HepG2 (cell line): Measurements from ENCODE around the gene CDC6. TPM values are rescaled to one million over a fixed set of nuclear protein-coding genes. Genes with fewer than 3 reads are reported as not detected.

Experiments
- ARNT ChIP-seq: fragments of 450-650 bp; IDR thresholded peaks from 2 replicates; pipeline ENCODE4 v1.6.1; 2017
- ETV5 ChIP-seq: IDR thresholded peaks from 2 replicates; pipeline ENCODE4 v1.6.1; 2018; ENCODE audit warnings: missing biosample characterization, missing genetic modification reagents, inconsistent platforms, borderline replicate concordance
- MBD4 ChIP-seq: IDR thresholded peaks from 2 replicates; pipeline ENCODE4 v1.6.1; 2012; ENCODE audit warnings: low read length, inconsistent platforms, borderline replicate concordance
- MIER3 ChIP-seq: IDR thresholded peaks from 2 replicates; pipeline ENCODE4 v1.6.1; 2016; ENCODE audit warnings: missing compliant biosample characterization, borderline replicate concordance
- MXI1 ChIP-seq: IDR thresholded peaks from 3 replicates; pipeline ENCODE4 v1.6.1; 2012; ENCODE audit warnings: low read depth, low read length, inconsistent platforms, borderline replicate concordance
- PHF5A ChIP-seq: IDR thresholded peaks from one replicate; pipeline ENCODE4 v1.6.1; 2018; ENCODE audit warnings: low read depth, missing genetic modification reagents; ENCODE audit not compliant: unreplicated experiment
- SNAI1 ChIP-seq: sonication (generic); formaldehyde crosslinking; IDR thresholded peaks from 2 replicates; pipeline ENCODE4 v1.5.0; 2020; ENCODE audit warnings: mild to moderate bottlenecking, missing genetic modification reagents, borderline replicate concordance
- TBX2 ChIP-seq: sonication (generic); formaldehyde crosslinking; IDR thresholded peaks from 2 replicates; pipeline ENCODE4 v1.5.0; 2020; ENCODE audit warnings: missing genetic modification reagents, mild to moderate bottlenecking, borderline replicate concordance
- ZBTB38 ChIP-seq: sonication (generic); formaldehyde crosslinking; IDR thresholded peaks from 2 replicates; pipeline ENCODE4 v1.5.1; 2020; ENCODE audit warnings: mild to moderate bottlenecking, missing genetic modification reagents
- ZMYM4 ChIP-seq: sonication (generic); formaldehyde crosslinking; IDR thresholded peaks from 2 replicates; pipeline ENCODE4 v1.8.1; 2023; ENCODE audit warnings: mild to moderate bottlenecking, missing genetic modification reagents
- ZNF615 ChIP-seq: sonication (generic); formaldehyde crosslinking; IDR thresholded peaks from 2 replicates; pipeline ENCODE4 v1.5.0; 2020; ENCODE audit warnings: mild to moderate bottlenecking, missing genetic modification reagents, borderline replicate concordance
- ZNF746 ChIP-seq: sonication (generic); formaldehyde crosslinking; IDR thresholded peaks from 2 replicates; pipeline ENCODE4 v1.8.0; 2022; ENCODE audit warnings: mild to moderate bottlenecking, missing genetic modification reagents
- polyA plus RNA-seq, 8 experiments: library from polyadenylated mRNA; depleted of rRNA in 3 of 8; stranded (reverse) in 7 of 8; unstranded in 1 of 8; fragments of >200 nt; fragmentation: Illumina TruSeq in 4 of 8; extraction: Trizol in 4 of 8; gene quantifications; 2 replicates each; pipeline versions ENCODE4 v1.2.1 to v1.2.3, GENCODE V29; 2011 to 2016; ENCODE audit warnings: low read depth in 4 of 8, missing spikeins in 1 of 8, mixed read lengths in 1 of 8; ENCODE audit not compliant: insufficient read depth in 1 of 8
- total RNA-seq, 5 experiments: library from RNA; depleted of rRNA; stranded (reverse); fragments of >200 nt; fragmentation: Illumina TruSeq; extraction: Trizol; gene quantifications; 2 replicates each; pipeline ENCODE4 v1.2.3, GENCODE V29; 2016; ENCODE audit warnings: low read depth in 1 of 5
- TF ChIP-seq, protein P1 (sequence below): fragments of 450-650 bp; IDR thresholded peaks from 2 replicates; pipeline ENCODE4 v1.6.1; 2017; ENCODE audit warnings: mild to moderate bottlenecking
- TF ChIP-seq, protein P2 (sequence below): IDR thresholded peaks from 2 replicates; pipeline ENCODE4 v1.6.1; 2012; ENCODE audit warnings: low read depth, low read length, improper control_type of control experiment
- TF ChIP-seq, protein P3 (sequence below): sonication (generic); formaldehyde crosslinking; IDR thresholded peaks from 2 replicates; pipeline ENCODE4 v1.4.0; 2020; ENCODE audit warnings: missing genetic modification reagents, mild to moderate bottlenecking, borderline replicate concordance
- TF ChIP-seq, protein P4 (sequence below): sonication (generic); formaldehyde crosslinking; IDR thresholded peaks from 2 replicates; pipeline ENCODE4 v1.4.0; 2020; ENCODE audit warnings: missing genetic modification reagents

The CDC6 gene
- total and polyA plus RNA-seq, 2 of the 13 experiments (the other 11 are each of a cell fraction or from before 2014, with no cell fraction given) = 17.4 to 114 TPM

DNA sequence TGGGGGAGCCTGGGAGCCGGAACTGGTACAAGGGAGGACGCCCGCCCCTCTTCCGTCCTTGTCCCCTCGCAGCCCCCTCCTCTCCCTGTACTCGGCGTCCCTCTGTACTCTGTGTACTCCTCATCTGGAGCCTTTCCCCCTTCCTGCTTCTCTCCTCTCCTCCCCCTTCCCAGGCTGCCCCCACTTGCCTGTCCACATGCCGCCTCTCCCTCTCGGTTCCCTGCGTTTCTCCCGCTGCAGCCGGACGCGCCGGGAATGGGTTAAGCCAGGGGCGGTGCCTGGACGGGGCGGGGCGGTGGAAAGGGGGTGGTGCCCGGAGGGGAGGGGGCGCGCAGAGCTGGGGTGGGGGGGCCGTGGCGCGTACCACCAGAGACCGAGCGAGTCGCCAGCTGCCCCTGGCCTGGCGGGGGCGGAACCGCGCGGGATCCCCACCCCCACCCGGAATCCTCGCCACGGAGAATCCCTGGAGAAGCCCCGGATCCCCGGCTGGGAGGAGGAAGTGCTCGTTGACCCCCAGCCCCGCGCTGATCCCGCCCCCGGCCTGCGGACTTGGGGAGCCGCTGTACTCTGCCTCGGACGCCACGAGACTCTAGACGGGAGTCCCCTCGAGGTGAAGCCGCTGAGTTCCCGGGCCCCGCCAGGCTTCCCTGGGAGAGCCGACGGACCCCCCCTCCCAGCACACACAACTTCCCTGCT, 54.3 kb downstream of the CDC6 start (continued):
- TF ChIP-seq, protein P1, sequence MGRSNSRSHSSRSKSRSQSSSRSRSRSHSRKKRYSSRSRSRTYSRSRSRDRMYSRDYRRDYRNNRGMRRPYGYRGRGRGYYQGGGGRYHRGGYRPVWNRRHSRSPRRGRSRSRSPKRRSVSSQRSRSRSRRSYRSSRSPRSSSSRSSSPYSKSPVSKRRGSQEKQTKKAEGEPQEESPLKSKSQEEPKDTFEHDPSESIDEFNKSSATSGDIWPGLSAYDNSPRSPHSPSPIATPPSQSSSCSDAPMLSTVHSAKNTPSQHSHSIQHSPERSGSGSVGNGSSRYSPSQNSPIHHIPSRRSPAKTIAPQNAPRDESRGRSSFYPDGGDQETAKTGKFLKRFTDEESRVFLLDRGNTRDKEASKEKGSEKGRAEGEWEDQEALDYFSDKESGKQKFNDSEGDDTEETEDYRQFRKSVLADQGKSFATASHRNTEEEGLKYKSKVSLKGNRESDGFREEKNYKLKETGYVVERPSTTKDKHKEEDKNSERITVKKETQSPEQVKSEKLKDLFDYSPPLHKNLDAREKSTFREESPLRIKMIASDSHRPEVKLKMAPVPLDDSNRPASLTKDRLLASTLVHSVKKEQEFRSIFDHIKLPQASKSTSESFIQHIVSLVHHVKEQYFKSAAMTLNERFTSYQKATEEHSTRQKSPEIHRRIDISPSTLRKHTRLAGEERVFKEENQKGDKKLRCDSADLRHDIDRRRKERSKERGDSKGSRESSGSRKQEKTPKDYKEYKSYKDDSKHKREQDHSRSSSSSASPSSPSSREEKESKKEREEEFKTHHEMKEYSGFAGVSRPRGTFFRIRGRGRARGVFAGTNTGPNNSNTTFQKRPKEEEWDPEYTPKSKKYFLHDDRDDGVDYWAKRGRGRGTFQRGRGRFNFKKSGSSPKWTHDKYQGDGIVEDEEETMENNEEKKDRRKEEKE = no peak
- TF ChIP-seq, protein P2, sequence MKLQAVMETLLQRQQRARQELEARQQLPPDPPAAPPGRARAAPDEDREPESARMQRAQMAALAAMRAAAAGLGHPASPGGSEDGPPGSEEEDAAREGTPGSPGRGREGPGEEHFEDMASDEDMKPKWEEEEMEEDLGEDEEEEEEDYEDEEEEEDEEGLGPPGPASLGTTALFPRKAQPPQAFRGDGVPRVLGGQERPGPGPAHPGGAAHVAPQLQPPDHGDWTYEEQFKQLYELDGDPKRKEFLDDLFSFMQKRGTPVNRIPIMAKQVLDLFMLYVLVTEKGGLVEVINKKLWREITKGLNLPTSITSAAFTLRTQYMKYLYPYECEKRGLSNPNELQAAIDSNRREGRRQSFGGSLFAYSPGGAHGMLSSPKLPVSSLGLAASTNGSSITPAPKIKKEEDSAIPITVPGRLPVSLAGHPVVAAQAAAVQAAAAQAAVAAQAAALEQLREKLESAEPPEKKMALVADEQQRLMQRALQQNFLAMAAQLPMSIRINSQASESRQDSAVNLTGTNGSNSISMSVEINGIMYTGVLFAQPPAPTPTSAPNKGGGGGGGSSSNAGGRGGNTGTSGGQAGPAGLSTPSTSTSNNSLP = no peak
- TF ChIP-seq MBD4 (no peak), TBX2 (CRISPR knock-in tag) (peak; percentile 54; the same call in 1 of the 2 replicates), SNAI1 (CRISPR knock-in tag) (peak; percentile 21; the same call in 1 of the 2 replicates), ETV5 (CRISPR knock-in tag) (peak; percentile 57; the same call in 1 of the 2 replicates), ZNF615 (CRISPR knock-in tag) (no peak), MIER3 (CRISPR knock-in tag) (peak; percentile 28; the same call in 1 of the 2 replicates), ARNT (no peak), ZMYM4 (CRISPR knock-in tag) (no peak), PHF5A (CRISPR knock-in tag) (peak; percentile 75), ZBTB38 (CRISPR knock-in tag) (peak; percentile 0; the same call in 1 of the 2 replicates), ZNF746 (CRISPR knock-in tag) (0 out of 2 replicates have a peak, but pooled peaks have one; percentile 0), MXI1 (peak; percentile 45; the same call in 1 of the 3 replicates)
- TF ChIP-seq, protein P3, sequence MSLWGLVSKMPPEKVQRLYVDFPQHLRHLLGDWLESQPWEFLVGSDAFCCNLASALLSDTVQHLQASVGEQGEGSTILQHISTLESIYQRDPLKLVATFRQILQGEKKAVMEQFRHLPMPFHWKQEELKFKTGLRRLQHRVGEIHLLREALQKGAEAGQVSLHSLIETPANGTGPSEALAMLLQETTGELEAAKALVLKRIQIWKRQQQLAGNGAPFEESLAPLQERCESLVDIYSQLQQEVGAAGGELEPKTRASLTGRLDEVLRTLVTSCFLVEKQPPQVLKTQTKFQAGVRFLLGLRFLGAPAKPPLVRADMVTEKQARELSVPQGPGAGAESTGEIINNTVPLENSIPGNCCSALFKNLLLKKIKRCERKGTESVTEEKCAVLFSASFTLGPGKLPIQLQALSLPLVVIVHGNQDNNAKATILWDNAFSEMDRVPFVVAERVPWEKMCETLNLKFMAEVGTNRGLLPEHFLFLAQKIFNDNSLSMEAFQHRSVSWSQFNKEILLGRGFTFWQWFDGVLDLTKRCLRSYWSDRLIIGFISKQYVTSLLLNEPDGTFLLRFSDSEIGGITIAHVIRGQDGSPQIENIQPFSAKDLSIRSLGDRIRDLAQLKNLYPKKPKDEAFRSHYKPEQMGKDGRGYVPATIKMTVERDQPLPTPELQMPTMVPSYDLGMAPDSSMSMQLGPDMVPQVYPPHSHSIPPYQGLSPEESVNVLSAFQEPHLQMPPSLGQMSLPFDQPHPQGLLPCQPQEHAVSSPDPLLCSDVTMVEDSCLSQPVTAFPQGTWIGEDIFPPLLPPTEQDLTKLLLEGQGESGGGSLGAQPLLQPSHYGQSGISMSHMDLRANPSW (CRISPR knock-in tag) = no peak
- TF ChIP-seq, protein P4, sequence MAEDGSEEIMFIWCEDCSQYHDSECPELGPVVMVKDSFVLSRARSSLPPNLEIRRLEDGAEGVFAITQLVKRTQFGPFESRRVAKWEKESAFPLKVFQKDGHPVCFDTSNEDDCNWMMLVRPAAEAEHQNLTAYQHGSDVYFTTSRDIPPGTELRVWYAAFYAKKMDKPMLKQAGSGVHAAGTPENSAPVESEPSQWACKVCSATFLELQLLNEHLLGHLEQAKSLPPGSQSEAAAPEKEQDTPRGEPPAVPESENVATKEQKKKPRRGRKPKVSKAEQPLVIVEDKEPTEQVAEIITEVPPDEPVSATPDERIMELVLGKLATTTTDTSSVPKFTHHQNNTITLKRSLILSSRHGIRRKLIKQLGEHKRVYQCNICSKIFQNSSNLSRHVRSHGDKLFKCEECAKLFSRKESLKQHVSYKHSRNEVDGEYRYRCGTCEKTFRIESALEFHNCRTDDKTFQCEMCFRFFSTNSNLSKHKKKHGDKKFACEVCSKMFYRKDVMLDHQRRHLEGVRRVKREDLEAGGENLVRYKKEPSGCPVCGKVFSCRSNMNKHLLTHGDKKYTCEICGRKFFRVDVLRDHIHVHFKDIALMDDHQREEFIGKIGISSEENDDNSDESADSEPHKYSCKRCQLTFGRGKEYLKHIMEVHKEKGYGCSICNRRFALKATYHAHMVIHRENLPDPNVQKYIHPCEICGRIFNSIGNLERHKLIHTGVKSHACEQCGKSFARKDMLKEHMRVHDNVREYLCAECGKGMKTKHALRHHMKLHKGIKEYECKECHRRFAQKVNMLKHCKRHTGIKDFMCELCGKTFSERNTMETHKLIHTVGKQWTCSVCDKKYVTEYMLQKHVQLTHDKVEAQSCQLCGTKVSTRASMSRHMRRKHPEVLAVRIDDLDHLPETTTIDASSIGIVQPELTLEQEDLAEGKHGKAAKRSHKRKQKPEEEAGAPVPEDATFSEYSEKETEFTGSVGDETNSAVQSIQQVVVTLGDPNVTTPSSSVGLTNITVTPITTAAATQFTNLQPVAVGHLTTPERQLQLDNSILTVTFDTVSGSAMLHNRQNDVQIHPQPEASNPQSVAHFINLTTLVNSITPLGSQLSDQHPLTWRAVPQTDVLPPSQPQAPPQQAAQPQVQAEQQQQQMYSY (CRISPR knock-in tag) = peak; percentile 10; the same call in 1 of the 2 replicates
